Activated CD4-positive, alpha-beta T cell treated with anti-CD3 and anti-CD28 coated beads, Interleukin-2, amount 10 ng/mL, durations not matched to agents 24 days and 14 days (primary cell): ENCODE results near the gene CAPS2. TPM values are rescaled to one million over a fixed set of nuclear protein-coding genes. Genes with fewer than 3 reads are reported as not detected.
"Not testable (repeated sequence)": the region's sequence is repeated elsewhere in the genome, so short reads cannot be mapped to it uniquely, and the experiment has no call there.

Experiments
- DNase-seq: peaks from one replicate; pipeline ENCODE4 v3.0.0; 2022
- H3K27ac Mint-ChIP-seq: one replicate; pipeline ENCODE4 v1.8.0; 2022; ENCODE audit warnings: mild to moderate bottlenecking, mixed read lengths
- H3K27me3 Mint-ChIP-seq: one replicate; pipeline ENCODE4 v1.8.0; 2022; ENCODE audit warnings: mixed read lengths
- H3K36me3 Mint-ChIP-seq: one replicate; pipeline ENCODE4 v1.8.0; 2022; ENCODE audit warnings: low read depth, mild to moderate bottlenecking, mixed read lengths
- H3K4me1 Mint-ChIP-seq: one replicate; pipeline ENCODE4 v1.8.0; 2021; ENCODE audit warnings: mixed read lengths
- H3K4me3 Mint-ChIP-seq: one replicate; pipeline ENCODE4 v1.8.0; 2022; ENCODE audit warnings: mild to moderate bottlenecking, moderate library complexity, mixed read lengths
- H3K9me3 Mint-ChIP-seq: one replicate; pipeline ENCODE4 v1.8.0; 2021; ENCODE audit warnings: mixed read lengths
- intact Hi-C: fragments of 100-400 bp; cut with micrococcal nuclease; formaldehyde crosslinking; loops from one replicate; pipeline ENCODE4 v1.15.1; 2023
- total RNA-seq: library from RNA; stranded (reverse); gene quantifications from 2 replicates; pipeline ENCODE4 v1.2.3, GENCODE V29; 2022

CAPS2 gene
- 0.54 and 1.5 TPM in 2 replicates for total RNA-seq

GRCh38 chr12:75329918-75330826, at the start of gene CAPS2:
CAPS2 (minus strand) TSS chr12:75330324; CDS start chr12:75326498, 3,826 bp downstream.
- Mint-ChIP-seq H3K9me3 (no peaks in the 10 kb centered on the region), H3K27me3 (peaks cover 57% of the 10 kb centered on the region), H3K36me3 (no peaks in the 10 kb centered on the region), H3K4me1 (peaks cover 15% of the 10 kb centered on the region), H3K4me3 (peak within 1 kb of the TSS; percentile 79), H3K27ac (no peak within 1 kb of the TSS)
- DNase-seq: peak; percentile 89
- intact Hi-C loops: loop anchor here (5.0 to 10.0 kb wide), 3 partner anchors 125 to 1017 kb away; partner anchors contain the start of genes BBS10 and KCNC2

- no peaks in the 10 kb centered on the region for H3K4me1 Mint-ChIP-seq
- intact Hi-C loops: no loop called here
- no peak overlapping the region for H3K4me3 Mint-ChIP-seq
- no peak overlapping the region for H3K27ac Mint-ChIP-seq
- no peaks in the 10 kb centered on the region for H3K9me3 Mint-ChIP-seq
- DNase-seq: no peak
- no peaks in the 10 kb centered on the region for H3K27me3 Mint-ChIP-seq
- H3K36me3 Mint-ChIP-seq: no peaks in the 10 kb centered on the region
Observed at GRCh38 chr12:75378354-75378753, 48.2 kb upstream of the CAPS2 start.

- Mint-ChIP-seq H3K4me1 (no peaks in the 10 kb centered on the region), H3K27ac (no peak overlapping the region)
Observed at GRCh38 chr12:75374971-75375370, 44.8 kb upstream of the CAPS2 start.

GRCh38 chr12:75366629-75367028, 36.5 kb upstream of the CAPS2 start:
- Mint-ChIP-seq H3K27me3 (peaks cover 4% of the 10 kb centered on the region), H3K4me3 (no peak overlapping the region), H3K4me1 (peaks cover 5% of the 10 kb centered on the region), H3K36me3 (no peaks in the 10 kb centered on the region), H3K9me3 (peaks cover 2% of the 10 kb centered on the region), H3K27ac (no peak overlapping the region)
- intact Hi-C loops: no loop called here
- no peak for DNase-seq

More at GRCh38 chr12:75374971-75375370, 44.8 kb upstream of the CAPS2 start:
- no peak for DNase-seq
- Mint-ChIP-seq H3K27me3 (no peaks in the 10 kb centered on the region), H3K36me3 (no peaks in the 10 kb centered on the region), H3K9me3 (no peaks in the 10 kb centered on the region), H3K4me3 (no peak overlapping the region)
- intact Hi-C loops: no loop called here

- Mint-ChIP-seq H3K4me1 (peaks cover 16% of the 10 kb centered on the region), H3K4me3 (no peak overlapping the region), H3K9me3 (peaks cover 7% of the 10 kb centered on the region), H3K27ac (no peak overlapping the region), H3K27me3 (peaks cover 4% of the 10 kb centered on the region), H3K36me3 (peaks cover 7% of the 10 kb centered on the region)
- DNase-seq: no peak
- intact Hi-C loops: no loop called here
Observed at GRCh38 chr12:75364919-75365318, 34.8 kb upstream of the CAPS2 start.

GRCh38 chr12:75361408-75361807, 31.3 kb upstream of the CAPS2 start:
- peaks cover 7% of the 10 kb centered on the region for H3K9me3 Mint-ChIP-seq
- peaks cover 12% of the 10 kb centered on the region for H3K4me1 Mint-ChIP-seq
- no peak for DNase-seq
- H3K4me3 Mint-ChIP-seq: no peak overlapping the region
- H3K36me3 Mint-ChIP-seq: peaks cover 7% of the 10 kb centered on the region
- intact Hi-C loops: no loop called here
- no peak overlapping the region for H3K27ac Mint-ChIP-seq
- H3K27me3 Mint-ChIP-seq: no peaks in the 10 kb centered on the region

- Mint-ChIP-seq H3K4me3 (no peak overlapping the region), H3K36me3 (peaks cover 7% of the 10 kb centered on the region), H3K27ac (no peak overlapping the region), H3K27me3 (no peaks in the 10 kb centered on the region), H3K4me1 (peaks cover 12% of the 10 kb centered on the region), H3K9me3 (peaks cover 7% of the 10 kb centered on the region)
- intact Hi-C loops: no loop called here
- DNase-seq: peak; percentile 64
Observed at GRCh38 chr12:75360920-75361319, 30.8 kb upstream of the CAPS2 start.

- H3K27ac Mint-ChIP-seq: no peak overlapping the region
- peaks cover 10% of the 10 kb centered on the region for H3K27me3 Mint-ChIP-seq
- H3K9me3 Mint-ChIP-seq: peaks cover 24% of the 10 kb centered on the region
- H3K36me3 Mint-ChIP-seq: peaks cover 6% of the 10 kb centered on the region
- peaks cover 6% of the 10 kb centered on the region for H3K4me1 Mint-ChIP-seq
- no peak for DNase-seq
- intact Hi-C loops: no loop called here
- H3K4me3 Mint-ChIP-seq: no peak overlapping the region
Observed at GRCh38 chr12:75354011-75354410, 23.9 kb upstream of the CAPS2 start.

GRCh38 chr12:75350413-75350812, 20.3 kb upstream of the CAPS2 start:
- intact Hi-C loops: no loop called here
- Mint-ChIP-seq H3K27ac (no peak overlapping the region), H3K36me3 (peaks cover 6% of the 10 kb centered on the region), H3K27me3 (peaks cover 15% of the 10 kb centered on the region), H3K4me1 (peaks cover 10% of the 10 kb centered on the region), H3K9me3 (peaks cover 24% of the 10 kb centered on the region), H3K4me3 (no peak overlapping the region)
- DNase-seq: no peak

GRCh38 chr12:75349946-75350345, 19.8 kb upstream of the CAPS2 start:
- Mint-ChIP-seq H3K36me3 (peaks cover 6% of the 10 kb centered on the region), H3K4me3 (no peak overlapping the region)

GRCh38 chr12:75346215-75346614, 16.1 kb upstream of the CAPS2 start:
- H3K27me3 Mint-ChIP-seq: peaks cover 24% of the 10 kb centered on the region
- peak; percentile 75 for DNase-seq
- H3K4me3 Mint-ChIP-seq: peak overlapping the region; percentile 5
- intact Hi-C loops: loop anchor here (1.0 kb wide), 1 partner anchor 134 kb away; the partner anchor contains the start of gene GLIPR1
- H3K36me3 Mint-ChIP-seq, H3K9me3 Mint-ChIP-seq: not testable (repeated sequence)
- H3K27ac Mint-ChIP-seq: peak overlapping the region; percentile 46
- H3K4me1 Mint-ChIP-seq: peaks cover 11% of the 10 kb centered on the region

More at GRCh38 chr12:75349946-75350345, 19.8 kb upstream of the CAPS2 start:
- Mint-ChIP-seq H3K27ac (no peak overlapping the region), H3K4me1 (peaks cover 11% of the 10 kb centered on the region), H3K27me3 (peaks cover 16% of the 10 kb centered on the region), H3K9me3 (peaks cover 20% of the 10 kb centered on the region)
- no peak for DNase-seq
- intact Hi-C loops: loop anchor here (2.0 kb wide), 1 partner anchor 15 kb away; the partner anchor contains the start of gene GLIPR1L1

GRCh38 chr12:75345531-75345930, 15.4 kb upstream of the CAPS2 start:
- intact Hi-C loops: no loop called here

GRCh38 chr12:75341873-75342272, 11.7 kb upstream of the CAPS2 start:
- H3K36me3 Mint-ChIP-seq: no peaks in the 10 kb centered on the region
- no peaks in the 10 kb centered on the region for H3K9me3 Mint-ChIP-seq
- H3K4me1 Mint-ChIP-seq: peaks cover 11% of the 10 kb centered on the region
- peaks cover 33% of the 10 kb centered on the region for H3K27me3 Mint-ChIP-seq
- intact Hi-C loops: no loop called here
- H3K27ac Mint-ChIP-seq: no peak overlapping the region
- no peak overlapping the region for H3K4me3 Mint-ChIP-seq
- DNase-seq: no peak

More at GRCh38 chr12:75345531-75345930, 15.4 kb upstream of the CAPS2 start:
- no peak for DNase-seq
- peaks cover 7% of the 10 kb centered on the region for H3K4me1 Mint-ChIP-seq
- H3K27ac Mint-ChIP-seq: no peak overlapping the region
- H3K27me3 Mint-ChIP-seq: peaks cover 25% of the 10 kb centered on the region
- H3K36me3 Mint-ChIP-seq: no peaks in the 10 kb centered on the region
- no peak overlapping the region for H3K4me3 Mint-ChIP-seq
- H3K9me3 Mint-ChIP-seq: no peaks in the 10 kb centered on the region

- Mint-ChIP-seq H3K27ac (no peak overlapping the region), H3K9me3 (no peaks in the 10 kb centered on the region), H3K36me3 (no peaks in the 10 kb centered on the region), H3K27me3 (peaks cover 45% of the 10 kb centered on the region), H3K4me3 (no peak overlapping the region), H3K4me1 (peaks cover 16% of the 10 kb centered on the region)
- DNase-seq: no peak
- intact Hi-C loops: loop anchor here (10.0 kb wide), 1 partner anchor 133 kb away; the partner anchor contains the start of gene KCNC2
Observed at GRCh38 chr12:75337905-75338304, 7.8 kb upstream of the CAPS2 start.
